Stimulated activated naive B cell treated with anti-CD40 and anti-IgM and Interleukin-4, amounts not matched to agents 10 μg/mL and 1 μg/mL and 100 μg/mL, for 72 hours (primary cell): ENCODE data around the gene SCLY.

Experiments
- ATAC-seq, 2 donors: fragments of 150-1000 bp; cut with Tn5 transposase; replicated peaks; 2 replicates each; pipeline ENCODE4 v1.10.0; 2021; ENCODE audit warnings: moderate library complexity in 1 of 2
- DNase-seq: peaks from one replicate; pipeline ENCODE4 v3.0.0; 2021
- H3K27ac Mint-ChIP-seq: one replicate; pipeline ENCODE4 v1.8.0; 2022; ENCODE audit warnings: mild to moderate bottlenecking, mixed read lengths
- H3K27me3 Mint-ChIP-seq, 2 donors: one replicate each; pipeline ENCODE4 v1.8.0; 2022; ENCODE audit warnings: mixed read lengths in 2 of 2
- H3K36me3 Mint-ChIP-seq, 2 donors: one replicate each; pipeline ENCODE4 v1.8.0; 2022; ENCODE audit warnings: mixed read lengths in 2 of 2, mild to moderate bottlenecking in 1 of 2
- H3K4me1 Mint-ChIP-seq, 2 donors: one replicate each; pipeline ENCODE4 v1.8.0; 2022; ENCODE audit warnings: mixed read lengths in 2 of 2, mild to moderate bottlenecking in 1 of 2
- H3K4me3 Mint-ChIP-seq, 2 donors: one replicate each; pipeline ENCODE4 v1.8.0; 2022; ENCODE audit warnings: mild to moderate bottlenecking in 2 of 2, mixed read lengths in 2 of 2, moderate library complexity in 1 of 2
- H3K9me3 Mint-ChIP-seq, 2 donors: one replicate each; pipeline ENCODE4 v1.8.0; 2022; ENCODE audit warnings: mixed read lengths in 2 of 2, mild to moderate bottlenecking in 1 of 2

SCLY gene

GRCh38 chr2:238091436-238092060 is 30.7 kb downstream of the SCLY start:
- H3K36me3 Mint-ChIP-seq, result peaks cover 39 to 53% of the 10 kb centered on the region in 2 donors
- H3K27ac Mint-ChIP-seq, result no peak overlapping the region

GRCh38 chr2:238092486-238093035 is 31.8 kb downstream of the SCLY start:
- no peaks in the 10 kb centered on the region for H3K27me3 Mint-ChIP-seq
- no peak overlapping the region for H3K4me3 Mint-ChIP-seq
- DNase-seq, result no peak
- peaks cover 7 to 15% of the 10 kb centered on the region in 2 donors for H3K4me1 Mint-ChIP-seq
- H3K36me3 Mint-ChIP-seq, result peaks cover 44 to 58% of the 10 kb centered on the region in 2 donors
- H3K9me3 Mint-ChIP-seq, result no peaks in the 10 kb centered on the region
- no peak for ATAC-seq
- peak overlapping the region; percentile 20 for H3K27ac Mint-ChIP-seq

More at GRCh38 chr2:238091436-238092060, 30.7 kb downstream of the SCLY start:
- no peaks in the 10 kb centered on the region for H3K9me3 Mint-ChIP-seq
- no peak overlapping the region for H3K4me3 Mint-ChIP-seq
- H3K27me3 Mint-ChIP-seq, result no peaks in the 10 kb centered on the region
- no peak for ATAC-seq
- H3K4me1 Mint-ChIP-seq, result peaks cover 8 to 19% of the 10 kb centered on the region in 2 donors
- DNase-seq, result no peak

GRCh38 chr2:238093181-238094140 is 32.7 kb downstream of the SCLY start:
- H3K27ac Mint-ChIP-seq, result peak overlapping the region; percentile 20

GRCh38 chr2:238094438-238095022 is 33.7 kb downstream of the SCLY start:
- Mint-ChIP-seq H3K27ac (peak overlapping the region; percentile 20), H3K4me3 (no peak overlapping the region), H3K36me3 (peaks cover 42 to 67% of the 10 kb centered on the region in 2 donors), H3K27me3 (no peaks in the 10 kb centered on the region), H3K4me1 (peaks cover 25 to 26% of the 10 kb centered on the region in 2 donors), H3K9me3 (peaks cover 0 to 3% of the 10 kb centered on the region in 2 donors)
- DNase-seq, result no peak
- ATAC-seq, result no peak

More at GRCh38 chr2:238093181-238094140, 32.7 kb downstream of the SCLY start:
- peaks cover 14 to 18% of the 10 kb centered on the region in 2 donors for H3K4me1 Mint-ChIP-seq
- no peak for DNase-seq
- peaks cover 43 to 61% of the 10 kb centered on the region in 2 donors for H3K36me3 Mint-ChIP-seq
- H3K4me3 Mint-ChIP-seq, result no peak overlapping the region
- H3K9me3 Mint-ChIP-seq, result peaks cover 0 to 3% of the 10 kb centered on the region in 2 donors
- no peak for ATAC-seq
- H3K27me3 Mint-ChIP-seq, result no peaks in the 10 kb centered on the region

- ATAC-seq (no peak), DNase-seq (no peak)
- Mint-ChIP-seq H3K27ac (no peak overlapping the region), H3K27me3 (no peaks in the 10 kb centered on the region), H3K4me1 (peaks cover 29 to 30% of the 10 kb centered on the region in 2 donors), H3K36me3 (peaks cover 42 to 69% of the 10 kb centered on the region in 2 donors), H3K4me3 (no peak overlapping the region), H3K9me3 (peaks cover 0 to 3% of the 10 kb centered on the region in 2 donors)
These were observed 34.3 kb downstream of the SCLY start for GRCh38 chr2:238095143-238095542.

- Mint-ChIP-seq H3K4me3 (no peak overlapping the region), H3K9me3 (peaks cover 0 to 3% of the 10 kb centered on the region in 2 donors)
- no peak for ATAC-seq
These were observed 35.7 kb downstream of the SCLY start for GRCh38 chr2:238096311-238097011.

GRCh38 chr2:238097201-238097987 is 36.6 kb downstream of the SCLY start:
- peaks cover 0 to 3% of the 10 kb centered on the region in 2 donors for H3K9me3 Mint-ChIP-seq
- no peak for DNase-seq
- peaks cover 34 to 49% of the 10 kb centered on the region in 2 donors for H3K4me1 Mint-ChIP-seq
- H3K36me3 Mint-ChIP-seq, result peaks cover 37 to 51% of the 10 kb centered on the region in 2 donors
- H3K27me3 Mint-ChIP-seq, result no peaks in the 10 kb centered on the region
- peak overlapping the region; percentile 92 for H3K27ac Mint-ChIP-seq
- peak overlapping the region; percentile 46 to 52 for H3K4me3 Mint-ChIP-seq
- no peak for ATAC-seq

More at GRCh38 chr2:238096311-238097011, 35.7 kb downstream of the SCLY start:
- no peak for DNase-seq
- Mint-ChIP-seq H3K4me1 (peaks cover 29 to 41% of the 10 kb centered on the region in 2 donors), H3K36me3 (peaks cover 42 to 59% of the 10 kb centered on the region in 2 donors), H3K27me3 (no peaks in the 10 kb centered on the region), H3K27ac (peak overlapping the region; percentile 42)

GRCh38 chr2:238097988-238098871 is 37.4 kb downstream of the SCLY start:
- H3K27me3 Mint-ChIP-seq, result no peaks in the 10 kb centered on the region
- peaks cover 31 to 42% of the 10 kb centered on the region in 2 donors for H3K36me3 Mint-ChIP-seq
- ATAC-seq (peak; percentile 53 to 55), DNase-seq (peak; percentile 50)
- peak overlapping the region; percentile 98 for H3K27ac Mint-ChIP-seq
- peak overlapping the region; percentile 86 to 87 for H3K4me3 Mint-ChIP-seq
- peaks cover 0 to 3% of the 10 kb centered on the region in 2 donors for H3K9me3 Mint-ChIP-seq
- H3K4me1 Mint-ChIP-seq, result peaks cover 38 to 56% of the 10 kb centered on the region in 2 donors

GRCh38 chr2:238098901-238099713 is 38.3 kb downstream of the SCLY start:
- Mint-ChIP-seq H3K27ac (peak overlapping the region; percentile 98), H3K4me3 (peak overlapping the region; percentile 86 to 87), H3K36me3 (peaks cover 28 to 38% of the 10 kb centered on the region in 2 donors), H3K4me1 (peaks cover 38 to 65% of the 10 kb centered on the region in 2 donors), H3K9me3 (peaks cover 0 to 3% of the 10 kb centered on the region in 2 donors), H3K27me3 (no peaks in the 10 kb centered on the region)
- ATAC-seq, result peak; percentile 75 to 80
- peak; percentile 14 for DNase-seq

GRCh38 chr2:238099714-238100048 is 38.9 kb downstream of the SCLY start:
- Mint-ChIP-seq H3K4me1 (peaks cover 42 to 71% of the 10 kb centered on the region in 2 donors), H3K27me3 (no peaks in the 10 kb centered on the region), H3K27ac (peak overlapping the region; percentile 98), H3K9me3 (peaks cover 0 to 3% of the 10 kb centered on the region in 2 donors), H3K36me3 (peaks cover 26 to 35% of the 10 kb centered on the region in 2 donors), H3K4me3 (peak overlapping the region in 1 of 2 donors; percentile 87)
- peak in 1 of 2 donors; percentile 5 for ATAC-seq
- DNase-seq, result peak; percentile 2

- DNase-seq, result peak; percentile 6
- Mint-ChIP-seq H3K4me3 (peak within 1 kb of the TSS; percentile 86 to 87), H3K9me3 (peaks cover 0 to 3% of the 10 kb centered on the region in 2 donors)
These were observed 39.4 kb downstream of the SCLY start, which contains the start of gene ESPNL for GRCh38 chr2:238100049-238100820. Gene ESPNL (plus strand): TSS chr2:238100340. CDS start chr2:238100420, 80 bp downstream.

More at GRCh38 chr2:238100049-238100820, 39.4 kb downstream of the SCLY start, which contains the start of gene ESPNL:
- H3K27ac Mint-ChIP-seq, result peak within 1 kb of the TSS; percentile 98
- peaks cover 21 to 35% of the 10 kb centered on the region in 2 donors for H3K36me3 Mint-ChIP-seq
- no peak for ATAC-seq
- H3K27me3 Mint-ChIP-seq, result no peaks in the 10 kb centered on the region
- peaks cover 46 to 76% of the 10 kb centered on the region in 2 donors for H3K4me1 Mint-ChIP-seq
